HG02678 (cell line): ENCODE data around the gene ABR.

Experiments
- ATAC-seq: cut with Tn5 transposase; IDR thresholded peaks from one replicate; pipeline ENCODE4 v1.9.1; 2021; ENCODE audit warnings: mild to moderate bottlenecking, moderate library complexity; ENCODE audit not compliant: unreplicated experiment

ABR gene

DNA sequence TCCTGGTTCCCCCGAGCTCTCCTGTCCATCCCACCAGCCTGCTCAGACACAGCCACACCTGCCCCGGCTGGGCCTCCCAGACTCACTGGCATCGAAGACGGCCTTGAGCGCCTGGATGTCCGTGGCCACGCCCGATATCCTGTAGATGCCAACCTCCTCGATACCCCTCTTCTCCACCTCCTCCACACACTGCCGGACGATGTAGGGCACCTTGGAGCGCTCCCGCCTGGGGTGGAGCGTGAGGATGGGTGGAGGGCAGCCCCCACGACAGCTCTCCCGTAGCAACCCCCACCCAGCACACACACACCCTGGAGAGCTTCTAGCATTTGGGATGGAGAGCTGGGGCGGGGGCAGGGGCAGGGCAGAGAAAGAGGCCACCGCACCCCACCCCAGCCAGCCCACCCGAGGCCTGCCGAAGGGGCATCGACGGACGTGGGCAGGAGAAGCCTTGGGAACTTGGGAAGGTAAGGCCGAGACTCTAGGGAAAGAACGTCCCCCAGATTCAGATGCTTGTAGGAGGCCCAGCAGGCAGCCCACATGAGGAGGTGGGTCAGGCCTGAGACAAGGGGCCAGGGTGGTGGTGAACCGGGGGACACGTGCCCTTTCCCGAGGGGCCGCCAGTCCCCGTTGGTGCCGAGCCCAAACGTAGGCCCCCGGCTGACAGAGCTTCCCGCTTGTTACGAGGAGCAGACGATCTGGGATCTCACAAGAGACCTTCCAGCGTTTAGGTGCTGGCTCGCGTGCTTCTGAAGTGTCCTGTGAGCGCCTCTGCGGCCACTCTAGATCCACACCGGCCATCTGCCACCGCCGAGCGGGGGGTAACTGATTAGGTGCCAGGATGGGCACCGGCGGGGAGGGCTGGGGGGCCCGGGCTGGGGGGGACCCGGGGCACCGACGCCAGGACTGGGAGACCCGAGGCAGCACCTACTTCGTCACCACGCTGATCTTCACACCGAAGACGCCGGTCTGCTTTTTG is 167.7 kb downstream of the ABR start:
- ATAC-seq: no peak

DNA sequence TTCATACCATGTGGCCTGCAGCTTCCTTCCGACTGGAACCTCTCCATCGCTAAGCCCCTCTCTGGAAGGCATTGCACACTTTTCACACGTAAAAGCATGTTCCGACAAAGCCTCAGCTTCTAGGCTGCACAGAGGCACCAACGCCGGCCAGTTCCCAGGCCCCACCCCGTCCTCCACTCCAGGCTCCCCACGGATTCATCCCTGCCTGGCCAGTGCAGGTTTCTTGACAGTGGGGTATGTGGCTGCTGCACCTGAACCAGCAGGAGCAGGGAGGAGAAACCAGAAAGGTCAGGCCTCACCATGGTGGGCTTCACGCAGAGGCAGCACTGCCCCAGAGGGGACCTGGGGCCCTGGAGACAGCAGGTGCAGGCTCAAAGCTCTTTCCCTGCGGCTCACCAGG is 168.6 kb downstream of the ABR start:
- no peak for ATAC-seq

DNA sequence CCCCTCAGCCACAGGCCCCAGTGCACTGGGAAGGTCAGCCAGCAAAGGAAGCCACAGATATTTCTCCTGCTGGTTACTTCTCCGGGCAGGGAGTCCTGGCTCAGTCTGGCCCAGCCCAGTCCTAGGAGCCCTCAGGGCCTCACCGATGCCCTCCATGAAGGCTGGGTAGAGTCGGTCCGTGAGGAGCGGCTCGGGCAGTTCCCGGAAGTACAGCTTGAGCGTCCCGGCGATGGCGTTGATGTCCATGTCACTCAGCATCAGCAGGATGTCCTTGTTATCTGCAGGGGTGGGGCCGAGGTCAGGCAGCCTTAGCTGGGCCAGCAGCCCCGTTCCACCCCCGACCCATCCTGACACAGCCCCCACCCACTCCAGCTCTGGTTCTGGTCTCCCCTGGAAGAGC is 169.2 kb downstream of the ABR start:
- no peak for ATAC-seq

DNA sequence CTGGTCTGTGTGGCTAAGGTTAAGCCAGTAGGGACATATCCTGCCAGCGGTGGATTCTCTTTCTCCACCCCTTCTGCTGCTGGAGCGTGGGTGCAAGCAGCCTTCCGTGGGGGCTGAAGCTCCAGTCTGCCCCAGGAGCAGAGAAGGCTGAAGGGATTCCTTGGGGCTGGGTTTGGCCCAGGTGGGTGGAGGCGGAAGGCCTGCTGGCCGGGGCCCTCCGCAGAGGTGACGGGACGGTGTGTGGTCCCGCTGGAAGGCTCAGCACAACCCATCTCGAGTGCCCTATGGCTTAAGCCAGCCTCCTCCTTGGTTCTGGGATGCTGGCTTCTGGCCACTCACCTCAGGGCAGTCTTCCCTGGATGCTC is 169.7 kb downstream of the ABR start:
- no peak for ATAC-seq

DNA sequence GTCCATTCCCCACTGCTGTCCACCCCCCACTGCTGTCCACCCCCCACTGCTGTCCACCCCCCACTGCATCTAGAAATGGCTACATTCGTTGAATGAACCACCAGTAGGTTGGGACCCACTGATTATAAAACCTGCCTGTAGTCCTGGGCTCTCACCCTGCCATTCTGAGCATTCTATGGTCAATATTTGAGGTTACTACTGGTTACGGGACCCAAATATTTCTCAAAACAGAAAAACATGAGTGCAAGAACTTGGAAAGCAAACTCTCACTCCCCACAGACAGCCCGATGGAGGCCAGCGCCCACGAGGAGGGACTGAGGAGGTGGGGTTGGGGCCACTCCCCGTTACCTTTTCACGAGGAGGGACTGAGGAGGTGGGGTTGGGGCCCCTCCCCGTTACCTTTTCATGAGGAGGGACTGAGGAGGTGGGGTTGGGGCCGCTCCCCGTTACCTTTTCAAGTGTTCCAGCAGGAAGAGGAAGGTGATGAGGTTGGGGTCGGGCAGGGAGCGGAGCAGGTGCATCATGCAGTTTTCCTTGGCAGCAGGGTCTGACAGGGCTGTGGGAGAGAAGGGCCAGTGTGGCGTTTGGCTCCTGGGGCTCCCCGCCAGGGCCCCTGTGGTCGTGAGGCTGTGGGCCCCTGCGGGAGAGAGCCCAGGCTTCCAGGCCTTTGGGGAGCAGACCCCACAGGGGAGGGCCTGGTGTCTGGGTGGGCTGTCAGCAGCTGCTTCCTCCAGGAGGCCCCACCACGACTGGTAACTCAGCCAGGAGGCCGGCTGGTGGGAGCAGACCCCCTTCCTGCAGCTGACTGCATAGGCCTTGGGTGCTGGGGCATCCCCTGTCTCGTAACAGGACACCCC is 170.3 kb downstream of the ABR start:
- no peak for ATAC-seq

DNA sequence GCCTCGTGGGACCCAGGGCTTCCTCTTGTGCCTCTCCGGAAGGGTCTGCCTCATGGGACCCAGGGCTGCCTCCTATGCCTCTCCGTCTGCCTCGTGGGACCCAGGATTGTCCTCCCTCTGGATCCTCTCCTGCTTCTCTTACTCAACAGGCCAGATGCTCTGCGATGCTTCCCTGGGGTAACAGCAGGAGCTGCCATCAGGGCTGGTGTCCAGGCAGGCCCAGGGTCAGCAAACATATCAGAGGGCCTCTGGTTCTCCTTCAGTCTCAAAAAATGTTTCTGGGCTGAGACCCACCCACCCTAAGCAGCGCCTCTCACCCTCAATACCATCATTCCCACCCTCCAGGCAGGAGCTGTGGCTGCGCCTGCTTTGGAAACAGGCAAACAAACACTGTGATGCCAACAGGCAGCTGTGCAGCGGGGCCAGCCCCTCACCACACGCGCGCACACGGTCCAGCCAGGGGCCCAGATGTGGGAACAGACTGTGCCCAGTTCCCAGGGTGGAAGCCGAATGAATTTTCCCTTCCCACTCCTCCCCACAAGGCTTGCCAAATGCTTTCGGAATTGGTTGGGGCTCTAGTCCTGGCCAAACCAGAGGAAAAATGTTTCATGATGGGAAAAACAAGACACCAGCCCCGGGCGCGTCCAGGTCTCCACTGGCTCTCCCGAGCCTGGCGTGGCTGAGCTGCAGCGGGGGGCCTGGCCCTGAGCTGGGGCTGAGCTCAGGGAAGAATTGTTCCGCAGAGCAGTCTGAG is 171.6 kb downstream of the ABR start:
- no peak for ATAC-seq

DNA sequence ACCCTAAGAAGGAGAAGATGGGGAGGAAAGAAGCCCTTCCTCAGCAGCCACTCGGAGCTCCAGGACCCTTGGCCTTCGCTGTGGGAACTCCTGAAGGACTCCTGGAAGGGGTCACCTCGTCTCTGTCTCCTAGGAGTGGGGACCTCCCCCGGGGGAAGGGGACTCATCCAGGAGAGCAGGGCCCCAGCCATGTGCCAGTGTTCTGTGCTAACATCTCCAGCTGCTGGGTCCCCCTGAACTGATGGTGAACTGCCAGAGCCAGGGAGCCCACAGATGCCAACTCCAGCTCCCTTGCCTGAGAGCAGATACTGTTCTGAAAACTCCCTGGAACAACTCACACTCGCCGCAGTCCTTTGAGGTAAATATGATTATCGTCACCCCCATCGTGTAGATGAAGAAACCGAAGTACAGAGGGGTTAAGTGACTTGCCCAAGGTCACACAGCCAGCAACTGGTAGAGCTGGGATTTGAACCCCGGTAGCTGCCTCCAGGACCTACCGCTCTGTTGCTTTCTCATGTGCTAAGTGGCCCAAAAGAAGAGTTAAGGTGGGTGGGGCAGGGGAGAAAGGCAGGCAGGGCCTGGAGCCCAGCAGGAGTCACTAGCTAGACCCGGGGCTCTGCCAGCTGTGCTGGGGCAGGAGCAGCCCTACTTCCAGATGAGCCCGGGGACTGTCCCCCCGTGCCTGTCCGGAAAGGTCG is 172.3 kb downstream of the ABR start:
- ATAC-seq: no peak

DNA sequence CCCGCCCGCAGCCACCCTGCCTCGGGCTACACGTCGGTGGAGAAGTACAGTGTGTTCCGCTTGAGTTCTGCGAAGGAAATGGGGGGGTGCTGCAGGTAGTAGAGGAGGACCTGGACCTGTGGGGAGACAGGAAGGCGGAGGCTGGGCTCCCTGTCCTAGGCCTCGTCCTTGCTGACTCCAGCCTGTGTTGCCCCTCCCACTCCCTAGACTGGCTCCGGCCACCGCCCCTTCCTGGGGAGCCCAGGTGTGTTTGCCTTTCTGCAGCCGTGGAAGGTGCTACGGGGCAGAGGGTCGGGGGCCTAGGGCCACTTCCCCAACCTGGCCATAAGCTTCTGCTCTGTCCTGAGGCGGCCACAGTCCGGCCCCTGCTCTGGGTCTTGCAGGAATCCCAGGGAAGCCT is 173.7 kb downstream of the ABR start:
- no peak for ATAC-seq

DNA sequence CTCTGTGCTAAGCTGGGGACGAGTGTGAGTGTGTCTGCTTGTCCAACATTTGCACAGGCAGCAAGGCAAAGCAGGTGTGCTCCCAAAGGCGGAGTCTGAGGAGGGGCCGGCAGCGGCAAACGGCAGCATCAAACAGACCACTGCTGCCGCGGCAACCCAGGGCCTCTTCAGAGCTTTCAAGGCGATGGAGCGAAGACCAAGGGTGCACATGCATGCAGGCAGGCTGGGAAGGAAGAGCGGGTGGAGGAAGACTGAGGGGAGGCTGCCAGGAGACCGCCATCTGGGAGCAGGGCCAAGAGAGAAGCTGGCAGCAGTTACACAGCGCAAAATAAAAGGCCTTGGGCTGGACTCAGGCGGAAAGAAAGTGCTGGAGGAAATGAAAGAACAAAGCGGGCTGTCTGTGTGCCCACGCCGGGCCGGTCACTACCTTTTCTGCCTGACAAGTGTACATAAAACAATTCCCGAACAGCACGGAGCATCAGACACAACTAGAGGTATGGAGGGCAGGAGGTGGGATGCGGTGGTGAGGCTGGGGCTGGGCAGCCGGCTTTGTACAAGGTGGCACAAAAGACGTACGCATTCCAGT is 174.3 kb downstream of the ABR start:
- ATAC-seq: no peak

DNA sequence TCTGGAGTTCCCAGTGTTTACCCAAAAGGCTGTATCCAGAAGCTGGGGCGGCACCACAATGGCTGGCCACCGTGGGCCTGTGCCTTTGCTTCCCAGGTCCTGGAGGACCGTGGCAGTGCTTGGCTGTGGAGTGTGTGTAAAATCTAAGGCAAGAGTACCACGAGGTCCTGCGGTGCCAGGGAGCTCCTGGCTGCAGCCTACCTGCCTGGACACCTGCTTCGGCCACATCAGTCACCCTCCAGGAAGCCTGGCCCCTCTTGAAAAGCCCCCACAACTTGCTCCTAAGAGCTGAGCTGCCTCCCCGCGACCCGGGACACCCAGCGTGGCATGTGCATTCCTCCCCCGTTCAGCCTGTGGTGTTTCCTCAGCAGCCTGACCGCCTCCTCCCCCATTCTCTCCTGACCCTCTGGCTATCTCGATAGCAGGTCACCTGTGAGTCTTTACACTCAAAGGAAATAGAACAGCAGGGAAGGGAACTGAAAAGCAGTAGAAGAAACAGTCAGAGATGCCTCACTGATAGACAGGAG is 174.9 kb downstream of the ABR start:
- no peak for ATAC-seq

DNA sequence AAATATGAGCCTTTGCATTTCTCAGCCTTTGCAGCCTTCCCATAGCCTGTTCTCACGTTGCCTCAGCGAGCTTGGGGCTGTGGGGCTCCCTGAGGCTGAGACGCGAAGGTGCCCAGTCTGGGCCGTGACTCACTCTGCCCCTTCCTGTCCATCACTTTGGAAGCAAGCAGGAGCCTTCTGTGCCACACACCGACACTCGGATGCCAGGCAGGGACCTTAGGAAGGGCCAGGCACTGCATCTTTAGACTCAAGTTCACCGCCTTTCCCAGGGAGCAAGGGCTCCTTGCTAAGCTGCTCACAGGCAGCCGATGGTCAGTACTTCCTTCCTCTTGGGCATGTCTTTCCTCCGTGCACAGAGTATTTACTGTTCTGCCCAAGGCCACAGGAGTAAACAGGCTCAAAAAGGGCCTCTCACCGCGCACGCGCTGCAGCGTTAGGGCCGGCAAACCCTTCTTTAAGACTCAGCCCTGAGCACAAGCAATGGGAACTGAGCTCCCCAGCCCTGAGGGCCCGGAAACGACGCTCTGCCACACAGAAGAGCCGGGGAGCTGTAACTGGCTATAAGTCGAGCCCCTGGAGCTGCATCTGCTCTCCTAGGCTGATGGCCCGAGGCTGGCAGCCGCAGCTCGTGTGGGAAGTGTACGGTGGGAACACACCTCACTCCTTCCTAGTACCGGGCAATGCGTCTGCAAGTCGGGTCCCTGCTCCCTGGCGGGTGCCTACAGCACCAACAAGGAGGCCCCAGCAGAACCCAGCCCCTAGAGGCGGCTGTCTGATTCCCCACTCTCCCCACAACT is 175.6 kb downstream of the ABR start:
- no peak for ATAC-seq

DNA sequence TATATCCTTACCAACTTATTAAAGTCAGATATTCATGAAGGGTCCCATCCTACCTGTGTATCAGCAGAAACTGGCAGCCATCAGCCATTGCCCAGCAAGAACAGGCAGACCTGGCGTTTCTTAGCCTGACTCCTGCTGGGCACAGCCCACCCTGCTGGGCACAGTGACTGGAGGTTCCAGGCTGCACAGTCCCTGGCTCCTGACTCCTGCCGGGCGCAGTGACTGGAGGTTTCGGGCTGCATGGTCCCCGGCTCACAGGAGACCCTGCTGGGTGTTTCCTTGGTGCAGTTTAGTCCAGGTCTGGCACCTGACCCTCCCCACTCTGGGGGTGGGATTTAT is 176.2 kb downstream of the ABR start:
- ATAC-seq: no peak

DNA sequence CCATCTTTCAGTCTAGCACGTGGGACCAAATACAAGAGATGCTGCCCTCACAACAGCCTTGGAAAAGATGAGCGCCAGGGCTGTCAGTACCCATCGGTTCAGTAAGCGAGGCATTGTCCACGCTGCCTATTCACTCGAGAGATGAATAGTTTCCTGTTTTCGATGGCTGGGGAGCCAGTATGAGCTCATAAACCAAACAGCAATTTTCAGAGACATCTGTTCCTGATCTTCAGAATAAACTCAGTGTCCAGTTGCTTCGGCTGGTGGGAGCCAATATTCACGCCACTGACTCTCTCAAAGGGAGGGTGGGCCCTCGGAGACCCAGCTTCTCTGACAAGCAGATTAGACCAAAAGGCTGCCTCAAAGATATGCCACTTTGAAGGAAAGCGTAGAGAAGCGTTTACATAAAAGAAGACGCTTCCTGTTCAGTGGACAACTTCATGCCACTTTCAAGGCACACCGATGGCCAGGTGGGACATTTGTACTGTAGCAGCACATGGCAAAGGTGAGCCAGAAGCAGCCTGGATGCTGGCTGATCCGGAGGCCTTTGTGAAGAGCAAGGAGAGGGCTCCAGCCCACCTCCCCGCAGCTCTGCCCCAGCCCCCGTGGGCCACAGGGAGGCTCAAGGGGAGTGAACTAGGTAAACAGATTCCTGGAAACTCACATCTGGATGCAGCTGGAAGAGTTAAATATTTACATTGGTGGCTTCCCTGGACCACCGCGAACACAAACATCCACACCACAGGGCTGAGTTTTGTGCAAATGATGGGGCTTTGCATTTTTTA is 176.8 kb downstream of the ABR start:
- ATAC-seq: no peak

DNA sequence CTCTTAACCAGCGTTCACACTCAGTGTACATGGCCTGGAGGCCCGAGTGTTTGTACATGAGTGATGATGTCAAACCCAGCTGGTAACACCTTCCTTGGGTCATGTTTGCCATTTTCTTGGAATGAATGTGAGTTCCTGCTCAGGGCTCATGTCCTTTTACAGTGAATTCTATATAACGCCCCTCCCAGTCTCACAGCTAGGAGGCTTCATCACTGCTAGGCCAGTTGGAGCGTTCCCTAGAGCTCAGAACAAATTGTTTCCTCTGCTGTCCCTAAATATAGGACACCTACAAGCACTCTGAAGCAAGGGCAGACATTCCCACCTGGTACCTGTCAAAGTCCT is 177.4 kb downstream of the ABR start:
- ATAC-seq: no peak

DNA sequence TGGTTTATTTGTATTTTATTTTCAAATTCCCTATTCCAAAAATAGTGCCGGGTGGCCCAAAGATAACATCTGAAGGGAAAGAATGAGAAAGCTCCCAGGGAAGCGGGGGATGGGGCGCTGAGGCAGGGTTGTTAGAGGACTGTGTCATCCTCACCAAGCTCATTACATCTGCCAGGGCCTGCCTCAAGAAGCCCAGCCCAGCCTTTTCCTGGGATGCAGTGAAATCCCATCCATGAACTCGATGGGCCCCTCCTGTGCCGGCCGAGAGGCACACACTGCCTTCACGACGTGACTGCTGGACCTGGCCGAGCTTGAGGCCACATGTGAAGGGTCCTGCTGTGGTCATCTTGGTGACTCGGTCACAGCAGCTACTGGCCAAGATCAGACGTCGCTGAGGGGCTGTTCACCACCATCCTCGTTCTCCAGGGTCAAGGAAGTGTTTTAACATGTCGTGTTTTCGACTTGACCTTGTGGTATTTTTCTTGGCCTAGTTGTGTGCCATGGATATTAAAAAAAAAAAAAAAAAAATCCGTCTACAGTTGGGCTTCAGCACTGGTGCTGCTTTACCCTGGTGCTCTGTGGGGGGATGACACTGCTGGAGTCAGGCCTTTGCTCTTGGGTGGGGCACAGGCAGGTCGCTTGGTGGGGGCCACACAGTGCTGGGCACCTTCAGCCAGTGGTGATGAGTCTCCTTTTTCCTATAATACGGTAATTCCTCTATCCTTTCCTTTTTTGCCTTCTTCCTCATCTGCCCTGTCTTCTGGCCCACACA is 178.0 kb downstream of the ABR start:
- no peak for ATAC-seq

DNA sequence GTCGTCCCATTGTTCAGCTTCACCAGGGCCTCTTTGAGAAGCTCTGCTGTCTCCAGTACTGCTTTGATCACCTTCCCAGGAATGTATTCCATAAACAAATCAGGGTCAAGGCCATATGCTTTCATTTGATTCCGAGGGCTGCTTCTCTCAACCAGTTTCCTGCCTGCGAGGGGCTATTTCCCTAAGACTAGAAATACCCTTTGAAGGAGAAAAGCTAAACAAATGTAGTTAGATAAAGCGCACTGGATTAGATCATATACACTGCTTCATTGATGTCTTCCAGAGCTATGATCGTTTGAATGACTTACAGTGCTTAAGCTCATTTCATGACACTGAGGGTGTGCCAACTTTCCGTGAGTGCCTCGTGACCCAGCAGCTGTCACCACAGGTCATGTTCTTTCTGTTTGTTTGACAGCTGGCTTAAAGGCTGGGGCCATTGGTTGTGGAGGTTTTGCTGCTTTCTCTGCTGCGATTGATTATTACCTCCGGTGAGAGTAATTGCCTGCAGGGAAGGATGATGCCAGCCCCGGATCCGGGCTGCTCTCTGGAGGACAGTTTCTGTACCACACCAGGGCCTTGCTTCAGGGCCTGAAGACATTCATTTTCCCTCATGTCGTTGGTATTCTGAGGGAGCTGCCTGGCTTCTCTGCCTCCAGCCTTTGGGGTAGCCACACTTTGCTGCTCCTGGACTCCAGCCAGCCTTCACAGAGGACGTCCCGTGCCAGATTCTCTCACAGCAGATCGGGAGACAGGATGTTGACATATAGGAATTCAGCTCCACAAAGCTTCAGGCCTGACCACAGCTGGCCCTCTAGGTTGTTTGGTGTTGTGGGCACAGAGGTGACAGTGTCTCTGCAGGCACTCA is 179.0 kb downstream of the ABR start:
- ATAC-seq: no peak

DNA sequence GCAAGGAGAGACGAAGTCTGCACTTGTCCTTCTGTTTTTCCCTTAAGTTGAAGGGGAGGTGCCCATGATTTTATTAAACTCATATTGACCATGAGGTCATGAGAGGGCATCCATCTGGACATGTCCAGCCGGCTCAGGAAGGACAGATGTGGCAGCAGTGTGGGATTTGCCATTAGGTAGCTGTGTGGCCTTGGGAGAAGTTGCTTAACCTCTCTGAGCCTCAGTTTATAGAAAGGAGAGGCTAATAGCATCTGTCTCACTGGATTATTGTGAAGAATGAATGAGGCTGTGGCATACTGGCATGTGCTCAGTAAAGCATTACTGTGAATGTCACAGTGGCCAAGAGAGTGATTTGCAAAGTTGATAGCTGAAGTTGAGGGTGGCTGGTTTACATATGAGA is 181.7 kb downstream of the ABR start:
- ATAC-seq: no peak
